HG03521 (cell line): ENCODE measurements around the gene TEKT2.

Source experiments
- ATAC-seq: cut with Tn5 transposase; IDR thresholded peaks from one replicate; pipeline ENCODE4 v1.9.1; 2021; ENCODE audit warnings: mild to moderate bottlenecking, moderate library complexity; ENCODE audit not compliant: unreplicated experiment

TEKT2 gene, protein sequence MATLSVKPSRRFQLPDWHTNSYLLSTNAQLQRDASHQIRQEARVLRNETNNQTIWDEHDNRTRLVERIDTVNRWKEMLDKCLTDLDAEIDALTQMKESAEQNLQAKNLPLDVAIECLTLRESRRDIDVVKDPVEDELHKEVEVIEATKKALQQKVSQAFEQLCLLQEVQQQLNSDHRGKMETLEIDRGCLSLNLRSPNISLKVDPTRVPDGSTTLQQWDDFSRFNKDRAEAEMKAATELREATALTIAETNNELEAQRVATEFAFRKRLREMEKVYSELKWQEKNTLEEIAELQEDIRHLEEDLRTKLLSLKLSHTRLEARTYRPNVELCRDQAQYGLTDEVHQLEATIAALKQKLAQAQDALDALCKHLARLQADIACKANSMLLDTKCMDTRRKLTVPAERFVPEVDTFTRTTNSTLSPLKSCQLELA

DNA sequence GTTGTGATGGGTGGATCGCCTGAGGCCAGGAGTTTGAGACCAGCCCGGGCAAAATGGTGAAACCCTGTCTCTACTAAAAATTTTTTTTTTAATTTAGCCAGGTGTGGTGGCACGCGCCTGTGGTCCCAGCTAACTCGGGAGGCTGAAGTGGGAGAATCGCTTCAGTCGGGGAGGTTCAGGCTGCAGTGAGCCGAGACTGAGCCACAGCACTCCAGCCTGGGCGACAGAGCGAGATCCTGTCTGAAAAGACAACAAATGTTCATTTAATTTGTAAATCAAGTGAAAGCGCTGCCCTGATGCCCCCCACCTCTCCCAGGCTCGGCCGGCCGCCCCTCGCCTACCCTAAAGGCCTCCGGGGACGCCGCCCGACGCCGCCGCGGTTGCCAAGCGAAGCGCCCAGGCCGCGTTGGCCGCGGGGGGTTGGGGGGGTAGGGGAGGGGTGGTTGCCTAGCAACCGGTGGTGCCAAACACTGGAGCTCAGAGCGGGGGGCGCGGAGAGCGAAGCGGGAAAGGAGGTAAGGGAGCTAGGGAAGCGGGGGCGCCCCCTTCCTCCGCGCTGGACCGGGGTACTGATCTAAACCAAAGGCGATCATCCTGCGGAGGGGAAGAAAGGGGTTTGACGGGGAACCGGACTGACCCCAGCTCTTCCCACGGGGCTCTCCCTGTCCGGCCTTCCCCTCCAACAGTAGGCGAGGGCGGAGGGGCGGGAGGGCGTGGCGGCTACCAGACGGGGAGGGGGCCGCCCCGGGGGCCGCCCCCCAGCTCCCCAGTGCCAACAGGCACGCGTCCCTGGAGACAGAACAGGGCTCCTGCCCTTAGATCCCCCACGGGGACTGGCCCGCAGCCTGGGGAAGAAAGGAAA is at the start of gene TEKT2:
Gene TEKT2, plus strand, starts transcription at position 460 of the 862 bp plus-strand sequence. CDS start 828 bp downstream, outside the sequence.
- ATAC-seq: no peak

DNA sequence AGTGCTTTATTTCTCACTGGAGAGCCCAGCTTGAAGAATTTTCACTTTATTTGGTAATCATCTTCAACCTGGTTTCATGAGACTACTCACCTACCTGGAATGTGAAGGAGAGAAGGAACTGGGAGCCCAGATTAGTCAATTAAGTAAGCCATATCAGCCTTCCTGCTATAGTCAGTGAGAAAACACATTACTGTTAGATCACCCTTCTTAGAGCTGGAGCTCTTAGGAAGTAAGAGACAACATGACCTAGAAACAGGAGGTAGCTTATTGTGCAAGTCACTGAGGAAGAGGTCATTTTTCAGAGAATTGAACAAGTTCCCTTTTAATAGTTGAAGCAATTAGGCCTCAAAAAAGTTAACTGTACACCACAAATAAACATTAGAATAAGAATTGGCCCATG is 49.2 kb upstream of the TEKT2 start:
- no peak for ATAC-seq

DNA sequence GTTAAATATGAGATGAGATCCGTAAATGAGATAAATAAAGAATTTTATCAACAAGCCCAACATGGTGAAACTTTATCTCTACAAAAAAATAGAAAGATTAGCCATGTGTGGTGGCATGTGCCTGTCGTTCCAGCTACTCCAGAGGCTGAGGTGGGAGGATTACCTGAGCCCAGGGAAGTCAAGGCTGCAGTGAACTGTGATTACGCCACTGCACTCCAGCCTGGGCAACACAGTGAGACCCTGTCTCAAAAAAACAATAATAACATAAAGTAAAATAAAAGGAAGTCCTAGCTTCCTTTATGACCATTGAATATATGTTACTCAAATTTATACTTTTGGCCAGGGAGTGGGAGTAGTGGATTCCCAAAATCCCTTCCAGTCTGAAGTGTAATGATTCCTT is 48.7 kb upstream of the TEKT2 start:
- ATAC-seq: no peak

DNA sequence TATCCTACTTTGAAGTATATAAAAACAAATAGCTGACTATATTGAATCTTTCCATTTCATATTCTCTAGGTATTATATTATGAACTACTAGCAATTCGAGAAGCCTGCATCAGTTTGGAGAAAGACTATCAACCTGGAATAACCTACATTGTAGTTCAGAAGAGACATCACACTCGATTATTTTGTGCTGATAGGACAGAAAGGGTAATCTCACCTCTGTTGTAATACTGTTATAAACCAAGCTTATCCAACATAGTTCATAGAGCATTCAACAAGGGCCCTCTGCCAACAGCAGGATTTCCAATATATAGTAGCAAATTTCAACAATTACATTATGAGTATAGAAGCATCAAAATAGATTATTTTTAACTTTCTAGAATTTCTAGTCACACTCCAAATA is 43.7 kb upstream of the TEKT2 start:
- no peak for ATAC-seq

DNA sequence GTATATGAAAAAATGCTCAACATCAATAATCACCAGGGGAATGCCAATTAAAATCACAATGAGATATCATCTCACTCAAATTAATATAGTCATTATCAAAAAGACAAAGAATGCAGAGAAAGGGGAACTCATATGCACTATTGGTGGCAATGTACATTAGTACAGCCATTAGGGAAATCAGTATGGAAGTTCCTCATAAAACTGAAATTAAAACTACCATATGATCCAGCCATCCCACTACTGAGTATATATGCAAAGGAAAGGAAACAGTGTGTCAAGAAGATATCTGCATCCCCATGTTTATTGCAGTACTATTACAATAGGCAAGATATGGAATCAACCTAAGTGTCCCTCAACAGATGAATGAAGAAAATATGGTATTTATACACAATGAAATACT is 32.1 kb upstream of the TEKT2 start:
- no peak for ATAC-seq

DNA sequence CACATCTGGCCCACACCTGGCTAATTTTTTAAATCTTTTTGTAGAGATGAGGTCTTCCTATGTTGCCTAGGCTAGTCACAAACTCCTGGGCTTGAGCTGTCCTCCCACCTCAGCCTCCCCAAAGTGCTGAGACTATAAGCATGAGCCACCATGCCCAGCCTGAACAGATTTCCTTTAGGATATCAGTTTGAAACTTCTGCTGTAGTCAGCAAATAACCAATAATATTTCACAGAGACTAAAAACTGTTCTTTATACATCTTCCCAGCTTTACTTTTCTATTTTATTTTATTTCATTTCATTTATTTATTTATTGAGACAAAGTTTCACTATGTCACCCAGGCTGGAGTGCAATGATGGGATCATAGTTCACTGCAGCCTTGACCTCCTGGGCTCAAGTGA is 29.9 kb upstream of the TEKT2 start:
- no peak for ATAC-seq

DNA sequence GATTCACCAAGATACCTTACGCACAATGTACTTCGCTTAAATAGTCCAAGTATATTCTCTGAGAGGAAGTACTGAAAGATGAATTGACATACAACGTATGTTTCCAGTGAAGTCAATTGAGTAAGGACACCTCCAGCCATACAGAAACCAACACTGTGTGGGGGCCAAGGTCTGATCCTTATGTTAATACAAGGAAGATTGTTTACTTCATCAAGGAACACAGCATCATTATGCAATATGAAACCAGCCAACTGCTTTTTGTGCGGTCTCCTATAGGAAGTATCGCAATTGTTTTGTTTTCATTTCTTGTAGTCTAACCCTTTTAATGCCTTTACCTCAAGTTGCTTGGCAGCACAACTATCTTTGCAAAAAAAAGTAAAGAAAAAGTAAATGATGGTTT is 28.2 kb upstream of the TEKT2 start:
- ATAC-seq: no peak

DNA sequence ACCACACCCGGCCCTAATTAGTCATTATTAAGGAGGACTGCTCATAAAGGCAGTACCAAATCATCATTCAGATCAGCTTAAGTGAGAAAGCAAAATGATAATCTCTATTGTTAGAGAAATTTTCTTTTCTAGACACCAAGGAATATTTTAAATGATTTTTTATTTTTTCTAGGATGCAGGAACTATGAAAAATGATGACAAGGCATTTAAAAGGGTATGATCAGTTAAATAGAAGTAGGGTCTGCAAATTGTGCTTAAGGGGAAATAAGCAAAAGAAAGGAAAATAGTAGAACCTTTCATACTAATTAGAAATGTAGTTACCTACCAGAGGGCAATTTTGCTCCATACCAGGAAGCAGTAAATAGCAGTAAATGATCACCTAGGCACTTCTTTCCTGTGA is 21.6 kb upstream of the TEKT2 start:
- ATAC-seq: no peak

DNA sequence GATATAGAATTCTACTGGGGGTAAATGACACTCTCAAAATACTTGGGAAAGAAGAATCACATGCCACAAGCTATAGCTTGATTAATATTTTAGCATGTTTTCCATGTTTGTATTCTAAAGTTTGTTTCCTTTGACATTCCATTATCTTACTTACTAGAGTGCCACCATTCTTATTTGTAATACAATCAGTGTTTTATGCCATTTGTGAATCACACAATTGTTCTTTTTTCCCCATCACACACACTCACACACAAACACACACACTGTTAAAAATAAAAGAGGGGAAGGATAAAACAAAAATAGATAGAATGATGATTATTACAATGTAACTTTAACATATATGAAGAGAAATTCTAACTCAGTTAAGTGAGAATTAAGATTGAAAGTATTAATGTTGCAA is 16.0 kb upstream of the TEKT2 start:
- ATAC-seq: no peak

DNA sequence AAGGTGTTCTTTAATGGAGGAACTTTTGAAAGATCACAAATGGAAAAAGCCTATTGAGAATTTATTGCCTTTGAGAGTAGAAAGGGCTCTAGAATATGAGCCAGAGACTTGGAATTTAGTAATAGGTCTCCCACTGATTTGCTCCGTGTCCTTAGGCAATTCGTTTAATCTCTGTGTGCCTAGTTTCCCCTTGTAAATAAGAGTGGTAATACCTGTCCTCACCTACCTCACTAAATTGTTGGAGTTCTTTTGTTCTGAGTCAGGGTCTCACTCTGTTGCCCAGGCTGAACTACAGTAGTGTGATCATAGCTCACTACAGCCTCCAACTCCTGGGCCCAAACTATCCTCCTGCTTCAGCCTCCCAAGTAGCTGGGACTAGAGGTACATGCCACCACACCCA is 15.0 kb upstream of the TEKT2 start:
- no peak for ATAC-seq

DNA sequence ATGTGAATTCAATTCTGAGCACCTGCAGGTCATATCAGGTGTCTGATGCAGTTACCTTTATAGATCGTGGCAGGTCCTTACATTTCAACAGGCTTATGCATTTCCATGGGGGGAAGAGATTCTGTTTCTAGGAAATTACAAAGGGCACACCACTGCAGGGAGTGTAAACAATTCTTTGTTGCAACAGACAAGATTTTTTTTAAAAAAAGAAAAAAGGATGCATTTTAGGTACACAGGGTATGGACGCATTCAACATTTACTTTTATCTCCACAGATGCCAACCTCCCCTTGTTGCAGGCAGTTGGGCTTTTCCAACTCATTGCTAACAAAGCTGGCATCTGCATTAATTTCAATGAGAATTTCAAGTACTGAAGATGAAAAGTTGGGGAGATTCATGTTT is 13.5 kb upstream of the TEKT2 start:
- ATAC-seq: no peak

DNA sequence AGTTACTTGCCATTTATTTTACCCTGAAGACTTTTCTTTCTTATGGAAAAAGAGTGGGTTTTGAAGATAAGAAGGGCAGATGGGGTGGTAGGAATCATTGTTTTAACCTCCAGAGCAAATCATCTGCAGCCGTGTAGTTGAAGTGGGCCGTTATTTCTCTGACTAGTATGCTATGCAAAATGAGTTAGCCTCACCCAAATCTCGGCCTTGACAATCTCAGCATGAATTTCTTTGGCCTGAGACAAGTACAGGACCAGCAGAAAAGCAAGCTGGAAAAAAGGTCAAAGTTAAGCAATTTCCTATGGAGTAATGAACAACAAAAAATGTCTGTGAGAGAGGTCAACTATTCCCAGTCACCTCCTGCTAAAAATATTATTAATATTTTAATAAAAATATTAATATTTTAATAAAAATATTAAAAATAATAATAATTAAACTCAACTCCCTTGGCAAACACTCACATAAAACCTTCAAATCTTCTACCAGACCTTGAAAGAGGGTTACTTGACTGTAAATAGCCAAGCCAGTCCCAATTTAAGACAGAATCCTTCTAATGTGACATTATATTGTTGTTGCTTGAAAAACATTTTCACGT is 6.8 kb upstream of the TEKT2 start:
- ATAC-seq: no peak

DNA sequence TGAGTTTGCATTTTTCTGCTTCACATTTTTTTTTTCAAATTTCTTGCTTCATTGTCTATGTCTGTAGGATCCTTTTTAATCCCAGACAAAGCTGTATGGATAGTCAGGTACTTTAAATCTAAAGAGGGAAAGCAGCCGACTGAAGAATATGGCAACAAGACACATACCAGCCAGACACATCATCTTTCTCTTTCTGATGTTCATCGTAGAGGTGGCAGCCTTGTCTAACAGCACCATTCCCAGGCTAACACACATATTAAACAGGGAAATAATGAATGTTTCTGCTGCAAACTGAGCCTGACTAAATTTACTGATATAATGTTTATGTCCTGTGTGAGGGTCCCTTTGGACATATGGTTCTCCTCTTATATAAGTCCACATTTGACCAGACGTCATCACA is 3.7 kb upstream of the TEKT2 start:
- no peak for ATAC-seq

DNA sequence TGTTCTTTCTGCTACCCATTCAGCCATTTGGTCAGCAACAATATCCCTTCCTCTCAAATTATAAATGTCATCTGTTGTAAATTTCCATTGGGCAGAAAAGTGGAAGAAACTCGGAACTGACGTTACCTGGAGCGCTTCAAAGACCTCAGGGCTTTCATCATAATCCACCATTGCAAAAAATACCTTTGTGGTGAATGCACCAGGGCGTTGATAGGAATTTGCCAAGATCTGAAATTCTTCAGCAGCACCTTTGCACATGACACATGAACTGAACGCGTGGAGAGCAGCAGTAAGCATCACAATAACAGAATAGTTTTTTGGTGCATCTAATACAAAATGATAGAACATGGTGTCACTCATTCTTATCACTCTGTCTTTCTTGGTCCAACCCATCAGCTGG is 3.1 kb upstream of the TEKT2 start:
- no peak for ATAC-seq

DNA sequence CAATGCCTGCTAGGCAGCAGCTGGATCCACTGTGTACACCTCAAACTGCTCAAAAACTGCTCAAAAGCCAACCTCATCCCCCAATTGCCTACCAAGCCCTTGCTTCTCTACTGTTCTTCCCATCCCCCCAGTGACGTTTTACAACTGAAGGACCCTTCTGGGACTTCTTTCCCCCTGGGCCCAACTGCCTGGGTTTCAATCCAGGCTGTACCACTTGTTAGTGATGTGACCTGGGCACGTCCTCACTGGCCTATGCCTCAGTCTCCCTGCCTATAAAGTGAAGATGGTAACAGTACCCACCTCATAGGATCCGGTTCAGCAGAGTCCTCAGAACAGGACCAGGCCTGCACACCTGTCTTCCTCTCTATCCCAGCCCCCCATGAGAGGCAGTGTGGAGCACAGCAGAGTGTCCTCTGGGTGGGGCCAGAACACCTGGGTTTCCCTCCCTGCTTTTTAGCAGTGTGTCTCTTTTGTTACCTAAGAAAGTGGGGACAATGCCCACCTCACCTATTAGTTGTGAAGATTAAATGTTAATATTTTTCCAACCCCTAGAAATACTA is 1.9 kb upstream of the TEKT2 start:
- no peak for ATAC-seq

DNA sequence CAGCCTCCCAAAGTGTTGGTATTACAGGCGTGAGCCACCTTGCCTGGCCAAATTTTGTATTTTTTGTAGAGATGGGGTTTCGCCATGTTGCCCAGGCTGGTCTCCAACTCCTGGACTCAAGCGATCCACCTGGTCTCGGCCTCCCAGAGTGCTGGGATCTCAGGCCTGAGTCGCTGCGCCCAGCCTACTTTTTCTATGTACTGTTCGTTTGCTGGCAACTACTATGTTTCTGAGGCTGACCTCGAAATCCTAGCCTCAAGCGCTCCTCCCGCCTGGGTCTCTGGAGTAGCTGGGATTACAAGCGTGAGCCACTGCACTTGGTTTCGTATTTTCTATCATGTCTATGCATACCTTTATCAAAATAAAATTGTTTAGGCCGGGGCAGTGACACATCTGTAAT is 675 bp upstream of the TEKT2 start:
- no peak for ATAC-seq

DNA sequence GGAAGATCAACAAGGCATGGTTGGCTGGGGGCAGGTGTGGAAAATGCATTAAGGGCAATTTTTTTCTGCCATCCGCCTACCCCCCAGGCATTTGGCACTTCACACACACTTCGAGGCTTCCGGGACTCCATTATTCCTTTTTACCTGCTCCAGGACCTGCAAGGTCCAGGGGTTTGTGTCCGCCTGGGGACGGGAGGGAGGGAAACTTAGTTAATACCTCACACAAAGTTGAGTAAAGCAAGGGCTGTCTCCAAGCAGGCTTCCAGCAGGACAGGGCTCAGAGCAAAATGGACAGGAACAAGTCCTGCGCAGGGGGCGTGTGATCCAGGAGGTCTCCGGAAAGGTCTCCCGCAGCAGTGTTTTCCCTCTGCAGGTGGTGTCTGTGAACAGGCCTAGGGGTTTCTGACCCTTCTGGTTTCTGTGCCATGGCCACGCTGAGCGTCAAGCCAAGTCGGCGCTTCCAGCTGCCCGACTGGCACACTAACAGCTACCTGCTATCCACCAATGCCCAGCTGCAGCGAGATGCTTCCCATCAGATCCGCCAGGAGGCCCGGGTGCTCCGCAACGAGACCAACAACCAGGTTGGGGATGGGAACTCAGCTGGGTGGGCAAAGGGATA is 712 bp downstream of the TEKT2 start:
- ATAC-seq: no peak

DNA sequence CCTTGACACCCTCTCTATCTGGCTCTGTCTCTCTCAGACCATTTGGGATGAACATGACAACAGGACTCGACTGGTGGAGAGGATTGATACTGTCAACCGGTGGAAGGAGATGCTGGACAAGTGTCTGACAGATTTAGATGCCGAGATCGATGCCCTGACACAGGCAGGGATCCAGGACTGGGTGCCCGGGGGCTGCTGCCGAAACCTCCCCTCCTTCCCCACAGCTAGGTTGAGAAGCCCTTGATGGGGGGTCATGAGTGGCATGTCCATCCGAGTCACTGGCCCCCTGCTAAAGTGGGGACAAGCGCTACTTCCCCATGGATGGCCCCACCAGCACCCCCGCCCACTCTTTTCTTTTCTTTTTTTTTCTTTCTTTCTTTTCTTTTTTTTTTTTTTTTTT is 1.2 kb downstream of the TEKT2 start:
- ATAC-seq: no peak

DNA sequence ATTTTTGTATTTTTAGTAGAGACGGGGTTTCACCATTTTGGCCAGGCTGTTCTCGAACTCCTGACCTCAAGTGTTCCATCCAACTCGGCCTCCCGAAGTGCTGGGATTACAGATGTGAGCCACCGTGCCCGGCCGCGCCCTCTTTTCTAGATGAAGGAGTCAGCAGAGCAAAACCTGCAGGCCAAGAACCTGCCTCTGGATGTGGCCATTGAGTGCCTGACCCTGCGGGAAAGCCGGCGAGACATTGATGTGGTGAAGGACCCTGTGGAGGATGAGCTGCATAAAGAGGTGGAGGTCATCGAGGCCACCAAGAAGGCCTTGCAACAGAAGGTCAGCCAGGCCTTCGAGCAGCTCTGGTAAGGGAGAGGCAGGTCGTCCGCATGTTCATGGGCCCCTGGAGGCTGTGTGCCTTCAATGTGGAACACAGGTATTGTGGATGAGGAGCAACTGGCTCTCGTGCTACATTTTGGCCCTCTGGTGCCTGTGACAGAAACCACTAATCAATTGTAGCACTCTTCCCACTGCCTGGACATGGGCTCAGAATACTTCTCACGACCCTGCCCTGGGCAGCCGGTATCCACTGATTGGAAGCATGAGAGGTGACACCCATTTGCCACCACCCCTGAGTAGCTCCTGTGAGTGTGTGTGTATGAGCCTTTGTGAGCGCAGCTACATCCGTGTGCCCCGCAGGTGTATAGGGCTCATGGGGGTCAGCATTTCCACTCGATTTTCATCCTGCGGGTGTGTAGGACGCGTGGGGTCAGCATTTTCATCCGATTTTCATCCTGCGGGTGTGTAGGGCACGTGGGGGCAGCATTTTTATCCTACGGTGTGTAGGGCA is 2.0 kb downstream of the TEKT2 start:
- ATAC-seq: no peak
